ENCODE data around the gene NCAPD2.

DNA sequence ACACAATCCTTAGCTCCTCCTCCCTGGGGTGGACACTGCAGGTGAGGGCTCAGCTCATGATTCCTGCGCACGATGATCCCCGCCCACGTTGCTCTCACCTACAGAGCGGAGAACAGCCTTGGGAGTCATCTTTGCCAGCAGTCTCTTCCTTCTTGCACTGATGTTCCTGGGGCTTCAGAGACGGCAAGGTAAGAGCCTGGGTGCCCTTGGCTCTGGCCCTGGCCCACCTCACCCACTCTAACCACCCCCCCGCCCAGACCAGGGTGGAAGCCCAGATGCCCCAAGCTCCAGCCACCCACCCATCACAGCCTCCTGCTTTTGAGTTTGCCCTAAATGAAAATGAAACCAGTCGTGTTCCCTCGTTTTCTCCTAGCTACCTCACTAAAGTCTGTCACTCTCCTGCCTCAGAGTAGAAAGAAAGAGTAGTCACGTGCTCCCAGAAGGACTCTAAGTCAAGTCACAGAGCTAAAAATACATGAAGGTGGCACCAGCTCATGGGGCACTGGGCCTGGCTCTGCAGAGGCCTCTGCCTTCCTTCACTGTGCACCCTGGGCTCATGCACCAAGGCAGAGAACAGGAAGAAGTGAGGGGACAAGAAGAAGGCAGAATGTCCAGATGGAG lies 33.0 kb upstream of the NCAPD2 start:
- TF ChIP-seq, protein P1, sequence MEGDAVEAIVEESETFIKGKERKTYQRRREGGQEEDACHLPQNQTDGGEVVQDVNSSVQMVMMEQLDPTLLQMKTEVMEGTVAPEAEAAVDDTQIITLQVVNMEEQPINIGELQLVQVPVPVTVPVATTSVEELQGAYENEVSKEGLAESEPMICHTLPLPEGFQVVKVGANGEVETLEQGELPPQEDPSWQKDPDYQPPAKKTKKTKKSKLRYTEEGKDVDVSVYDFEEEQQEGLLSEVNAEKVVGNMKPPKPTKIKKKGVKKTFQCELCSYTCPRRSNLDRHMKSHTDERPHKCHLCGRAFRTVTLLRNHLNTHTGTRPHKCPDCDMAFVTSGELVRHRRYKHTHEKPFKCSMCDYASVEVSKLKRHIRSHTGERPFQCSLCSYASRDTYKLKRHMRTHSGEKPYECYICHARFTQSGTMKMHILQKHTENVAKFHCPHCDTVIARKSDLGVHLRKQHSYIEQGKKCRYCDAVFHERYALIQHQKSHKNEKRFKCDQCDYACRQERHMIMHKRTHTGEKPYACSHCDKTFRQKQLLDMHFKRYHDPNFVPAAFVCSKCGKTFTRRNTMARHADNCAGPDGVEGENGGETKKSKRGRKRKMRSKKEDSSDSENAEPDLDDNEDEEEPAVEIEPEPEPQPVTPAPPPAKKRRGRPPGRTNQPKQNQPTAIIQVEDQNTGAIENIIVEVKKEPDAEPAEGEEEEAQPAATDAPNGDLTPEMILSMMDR (conservative IDR thresholded peaks at IDR 0.05 in 1 of 2, IDR thresholded peaks at IDR 0.05 in 1 of 2; ENCODE audit: extremely low read depth in 1 of 2, insufficient read depth in 1 of 2, low read depth in 1 of 2, low read length in 2 of 2) = no peak
- no peak for TF ChIP-seq EZH2 (IDR thresholded peaks at IDR 0.05; ENCODE audit: borderline replicate concordance, low read length)

Measured in mammary epithelial cell (primary cell).